ENCODE measurements around the gene DHFR2. TPM values are rescaled to one million over a fixed set of nuclear protein-coding genes. Genes with fewer than 3 reads are reported as not detected.
"Not testable (repeated sequence)": the region's sequence is repeated elsewhere in the genome, so short reads cannot be mapped to it uniquely, and the experiment has no call there.

The DHFR2 gene
- total RNA-seq, 2 experiments from 2014 or later = 6.3 to 8.1 TPM

- CTCF ChIA-PET = interaction anchor here (1.0 to 1.1 kb wide), 2 partner anchors 62 to 88 kb away, joined by 3 to 5 read pairs; no protein-coding TSS in a partner anchor
- POLR2A ChIA-PET = no interaction called here
Measured at GRCh38 chr3:94066506-94067500, 4.1 kb upstream of the DHFR2 start.

- POLR2A ChIA-PET = no interaction called here
- CTCF ChIA-PET = interaction anchor here (1.0 kb wide), 1 partner anchor 87 kb away, joined by 5 read pairs; no protein-coding TSS in a partner anchor
Measured at GRCh38 chr3:94065819-94066480, 3.2 kb upstream of the DHFR2 start.

GRCh38 chr3:94065122-94065521 is 2.4 kb upstream of the DHFR2 start:
- ChIA-PET CTCF (no interaction called here), POLR2A (no interaction called here)

- CTCF ChIA-PET = no interaction called here
Measured at GRCh38 chr3:94064243-94064860, 1.6 kb upstream of the DHFR2 start.

GRCh38 chr3:94063496-94064119 is 892 bp upstream of the DHFR2 start:
- CTCF ChIA-PET = interaction anchor here (0.7 to 1.4 kb wide), 3 partner anchors 11 to 57 kb away, joined by 3 to 4 read pairs (median 3); no protein-coding TSS in a partner anchor
- POLR2A ChIA-PET = interaction anchor here (0.7 to 1.5 kb wide), 4 partner anchors 52 to 90 kb away, joined by 3 to 6 read pairs (median 4); partner anchors contain the start of gene PROS1

More at GRCh38 chr3:94064243-94064860, 1.6 kb upstream of the DHFR2 start:
- POLR2A ChIA-PET = no interaction called here

- ChIA-PET CTCF (interaction anchor here (1.7 kb wide), 1 partner anchor 8 kb away, joined by 4 read pairs; no protein-coding TSS in a partner anchor), POLR2A (no interaction called here)
Measured at GRCh38 chr3:94061297-94061696, 1.4 kb downstream of the DHFR2 start.

GRCh38 chr3:94050546-94050945 is 12.2 kb downstream of the DHFR2 start:
- CTCF ChIA-PET = interaction anchor here (0.7 kb wide), 1 partner anchor 45 kb away, joined by 5 read pairs; no protein-coding TSS in a partner anchor
- POLR2A ChIA-PET = no interaction called here

- ChIA-PET POLR2A (no interaction called here), CTCF (no interaction called here)
Measured at GRCh38 chr3:94049267-94049666, 13.4 kb downstream of the DHFR2 start.

- ChIA-PET POLR2A (no interaction called here), CTCF (no interaction called here)
Measured at GRCh38 chr3:94046533-94046932, 16.2 kb downstream of the DHFR2 start.

- POLR2A ChIA-PET, CTCF ChIA-PET: not testable (repeated sequence)
Measured at GRCh38 chr3:94044100-94044936, 18.4 kb downstream of the DHFR2 start.

GRCh38 chr3:94043285-94043684 is 19.4 kb downstream of the DHFR2 start:
- ChIA-PET POLR2A (no interaction called here), CTCF (no interaction called here)

GRCh38 chr3:94036909-94037507 is 25.7 kb downstream of the DHFR2 start:
- CTCF ChIA-PET = interaction anchor here (1.0 kb wide), 1 partner anchor 34 kb away, joined by 3 read pairs; no protein-coding TSS in a partner anchor
- POLR2A ChIA-PET = no interaction called here

GRCh38 chr3:94028093-94028837 is 34.5 kb downstream of the DHFR2 start, which contains the start of gene STX19:
Gene STX19 (minus strand): TSS chr3:94028597. CDS start chr3:94015269, 13,328 bp downstream.
- CTCF ChIA-PET = no interaction called here
- POLR2A ChIA-PET = no interaction called here

- POLR2A ChIA-PET = no interaction called here
- CTCF ChIA-PET = no interaction called here
Measured at GRCh38 chr3:94026623-94027022, 36.1 kb downstream of the DHFR2 start.

- ChIA-PET POLR2A (no interaction called here), CTCF (no interaction called here)
Measured at GRCh38 chr3:94024385-94024784, 38.3 kb downstream of the DHFR2 start.

- CTCF ChIA-PET = no interaction called here
- POLR2A ChIA-PET = no interaction called here
Measured at GRCh38 chr3:94020293-94020692, 42.4 kb downstream of the DHFR2 start.

- CTCF ChIA-PET = no interaction called here
- POLR2A ChIA-PET = no interaction called here
Measured at GRCh38 chr3:94019659-94020058, 43.1 kb downstream of the DHFR2 start.

GRCh38 chr3:94015025-94015424 is 47.7 kb downstream of the DHFR2 start:
- POLR2A ChIA-PET = no interaction called here
- CTCF ChIA-PET = no interaction called here
